ENCODE results near the gene POLR1H. TPM values are rescaled to one million over a fixed set of nuclear protein-coding genes. Genes with fewer than 3 reads are reported as not detected.
A peak's percentile ranks its signal among the peaks of the same experiment; 100 is the strongest.

The POLR1H gene, protein sequence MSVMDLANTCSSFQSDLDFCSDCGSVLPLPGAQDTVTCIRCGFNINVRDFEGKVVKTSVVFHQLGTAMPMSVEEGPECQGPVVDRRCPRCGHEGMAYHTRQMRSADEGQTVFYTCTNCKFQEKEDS
- total RNA-seq (2021), result 31.9 and 33.1 TPM in 2 replicates
- long read RNA-seq, partial matches to known transcripts, result 0 of 13 reads
- long read RNA-seq, other reads (novel, unspliced or antisense), result 2 of 13 reads

DNA sequence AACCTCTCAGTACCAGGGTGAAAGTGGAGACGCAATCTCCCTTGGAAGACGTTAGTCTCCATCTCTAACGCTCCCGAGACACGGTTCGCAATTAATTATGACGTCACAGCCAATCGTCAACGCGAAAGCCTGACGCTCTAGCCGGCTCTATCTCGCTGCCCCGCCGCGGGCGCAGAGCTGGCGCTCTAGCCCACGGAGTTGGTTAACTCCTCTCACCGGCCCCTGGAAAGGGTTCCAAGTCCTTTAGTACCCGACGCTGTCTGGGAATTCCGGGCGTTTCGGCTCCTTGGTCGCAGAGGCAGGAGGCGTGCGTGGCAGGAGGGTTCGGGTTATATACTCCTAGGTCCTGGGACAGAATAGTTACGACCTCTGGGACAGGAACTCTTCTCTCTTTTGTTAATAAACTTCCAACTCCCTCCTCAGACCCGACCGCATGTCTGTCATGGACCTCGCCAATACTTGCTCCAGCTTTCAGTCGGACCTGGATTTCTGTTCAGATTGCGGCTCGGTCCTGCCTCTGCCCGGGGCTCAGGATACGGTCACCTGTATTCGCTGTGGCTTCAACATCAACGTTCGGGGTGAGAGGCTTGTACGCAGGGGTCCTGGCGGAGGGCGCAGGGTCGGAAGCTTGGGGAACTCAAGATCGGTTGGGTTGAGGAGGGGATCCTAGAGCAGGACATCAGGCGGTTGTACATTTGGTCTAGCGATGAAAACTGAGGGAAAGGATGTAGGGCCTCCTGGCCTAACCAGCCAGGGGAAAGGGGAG is at the start of gene POLR1H:
Gene POLR1H, plus strand, starts transcription at position 174 of the 766 bp plus-strand sequence. Its CDS starts 260 bp downstream, at position 434.
- H3K9me3 Mint-ChIP-seq, result no peaks in the 10 kb centered on the region; a peak in 1 of 5 replicates
- Histone ChIP-seq H4K5ac (ENCODE audit: insufficient read length, low read depth, low read length) (peak within 1 kb of the TSS; percentile 63), H3K4ac (ENCODE audit: low read depth, low read length) (no peak within 1 kb of the TSS; the same call in 1 of the 2 replicates), H3K27ac (ENCODE audit: insufficient read length, low read depth, low read length) (no peak within 1 kb of the TSS), H3T11ph (ENCODE audit: low read length) (no peak within 1 kb of the TSS), H3K79me1 (ENCODE audit: insufficient read depth, low read depth, low read length, poor library complexity, severe bottlenecking) (no peaks in the 10 kb centered on the region), H3K4me2 (ENCODE audit: insufficient read depth, insufficient read length, low read length) (peak within 1 kb of the TSS; percentile 86), H4K20me1 (ENCODE audit: control insufficient read depth, insufficient read depth, insufficient read length) (no peaks in the 10 kb centered on the region), H2AK5ac (ENCODE audit: insufficient read length, low read length) (no peak within 1 kb of the TSS), H3K79me2 (ENCODE audit: insufficient read depth, low read length) (no peaks in the 10 kb centered on the region), H3K14ac (ENCODE audit: insufficient read depth, low read length) (peak within 1 kb of the TSS; percentile 72; the same call in 1 of the 2 replicates), H3K23ac (ENCODE audit: insufficient read length, low read depth, low read length) (no peak within 1 kb of the TSS), H3K56ac (ENCODE audit: insufficient read length, low read depth, low read length) (no peak within 1 kb of the TSS), H2BK5ac (ENCODE audit: insufficient read length, low read length) (no peak within 1 kb of the TSS), H3K18ac (ENCODE audit: insufficient read length, low read depth, low read length) (peak within 1 kb of the TSS; percentile 77), H4K91ac (ENCODE audit: insufficient read length, low read depth, low read length) (no peak within 1 kb of the TSS), H2AFZ (ENCODE audit: low read length) (peak within 1 kb of the TSS; percentile 41), H3K27me3 (ENCODE audit: insufficient read depth, low read length) (no peaks in the 10 kb centered on the region), H2BK20ac (ENCODE audit: low read depth, low read length, poor library complexity, severe bottlenecking) (no peak within 1 kb of the TSS), H2BK12ac (ENCODE audit: insufficient read length, low read depth, low read length) (no peak within 1 kb of the TSS), H4K8ac (replicated peaks; ENCODE audit: insufficient read length, low read depth, low read length) (no peak within 1 kb of the TSS), H2BK15ac (ENCODE audit: low read depth, low read length) (no peak within 1 kb of the TSS), H3K9ac (ENCODE audit: extremely low read depth, insufficient read length, low read length) (peak within 1 kb of the TSS; percentile 76), H3K4me1 (ENCODE audit: insufficient read depth, low read length) (0 out of 2 replicates have a peak, but pooled peaks cover 4% of the 10 kb centered on the region), H3K23me2 (ENCODE audit: insufficient read length, low read depth, low read length, poor library complexity, severe bottlenecking) (peaks cover 16% of the 10 kb centered on the region), H2BK120ac (ENCODE audit: low read depth, low read length, poor library complexity, severe bottlenecking) (no peak within 1 kb of the TSS), H3K9me3 (ENCODE audit: control insufficient read depth, low read depth, low read length) (no peaks in the 10 kb centered on the region)
- H3K4me1 Mint-ChIP-seq, result peaks cover 14 to 20% of the 10 kb centered on the region in 2 experiments
- no CpG with 5 or more reads among the region's 48 CpGs for WGBS (ENCODE audit: extremely low coverage, insufficient read length, low lambda C conversion rate)
- peak within 1 kb of the TSS; percentile 76 to 98 (median 98) for H3K27ac Mint-ChIP-seq
- H3K27me3 Mint-ChIP-seq (ENCODE audit: low read depth), result no peaks in the 10 kb centered on the region
- DNase-seq, result peak; percentile 94
- H3K4me3 Mint-ChIP-seq, result peak within 1 kb of the TSS; percentile 95 to 97
- H3K36me3 Mint-ChIP-seq (ENCODE audit: insufficient read depth in 1 of 3, low read depth in 3 of 3), result peaks cover 1 to 10% (median 10%) of the 10 kb centered on the region in 3 experiments; a peak in 6 of 7 replicates
- TF ChIP-seq, protein P1, sequence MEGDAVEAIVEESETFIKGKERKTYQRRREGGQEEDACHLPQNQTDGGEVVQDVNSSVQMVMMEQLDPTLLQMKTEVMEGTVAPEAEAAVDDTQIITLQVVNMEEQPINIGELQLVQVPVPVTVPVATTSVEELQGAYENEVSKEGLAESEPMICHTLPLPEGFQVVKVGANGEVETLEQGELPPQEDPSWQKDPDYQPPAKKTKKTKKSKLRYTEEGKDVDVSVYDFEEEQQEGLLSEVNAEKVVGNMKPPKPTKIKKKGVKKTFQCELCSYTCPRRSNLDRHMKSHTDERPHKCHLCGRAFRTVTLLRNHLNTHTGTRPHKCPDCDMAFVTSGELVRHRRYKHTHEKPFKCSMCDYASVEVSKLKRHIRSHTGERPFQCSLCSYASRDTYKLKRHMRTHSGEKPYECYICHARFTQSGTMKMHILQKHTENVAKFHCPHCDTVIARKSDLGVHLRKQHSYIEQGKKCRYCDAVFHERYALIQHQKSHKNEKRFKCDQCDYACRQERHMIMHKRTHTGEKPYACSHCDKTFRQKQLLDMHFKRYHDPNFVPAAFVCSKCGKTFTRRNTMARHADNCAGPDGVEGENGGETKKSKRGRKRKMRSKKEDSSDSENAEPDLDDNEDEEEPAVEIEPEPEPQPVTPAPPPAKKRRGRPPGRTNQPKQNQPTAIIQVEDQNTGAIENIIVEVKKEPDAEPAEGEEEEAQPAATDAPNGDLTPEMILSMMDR (conservative IDR thresholded peaks at IDR 0.05), result no peak

Measured in H9 (cell line).